Caco-2 (cell line): ENCODE results near the gene BTBD16. TPM values are rescaled to one million over a fixed set of nuclear protein-coding genes. Genes with fewer than 3 reads are reported as not detected.
A peak's percentile ranks its signal among the peaks of the same experiment; 100 is the strongest.

Experiments used
- BruUV-seq: library from RNA; stranded (reverse); fragments of 400-500 nt; replicated peaks from 2 replicates; lab custom pipeline; 2021; lab: Mats Ljungman, UMichigan
- CTCF ChIA-PET: fragments of 300-600 bp; sonication (Branson Sonifier 250); formaldehyde crosslinking; loops from one replicate; lab custom pipeline; 2022; ENCODE audit warnings: antibody characterized with exemption; lab: Charles Lee
- POLR2A ChIA-PET: fragments of 300-600 bp; sonication (Branson Sonifier 250); formaldehyde crosslinking; loops from one replicate; lab custom pipeline; 2022; ENCODE audit warnings: antibody characterized with exemption; lab: Charles Lee
- DNase-seq, 2 experiments: peaks; one replicate each; pipeline versions ENCODE4 v3.0.0 to v3.0.0-alpha.2; 2020 to 2022
- H3K27me3 ChIP-seq: replicated peaks from 2 replicates; pipeline ENCODE4 v1.6.0; 2011; ENCODE audit warnings: low read length; ENCODE audit not compliant: control insufficient read depth, insufficient read depth
- H3K36me3 ChIP-seq: 2 replicates; pipeline ENCODE4 v1.5.1; 2011; ENCODE audit warnings: low read length; ENCODE audit not compliant: control insufficient read depth, insufficient read depth
- H3K4me1 ChIP-seq: fragments of 250-450 bp; sonication (Bioruptor Pico); 2 replicates; pipeline ENCODE4 v1.5.1; 2020; ENCODE audit warnings: mild to moderate bottlenecking
- H3K4me3 ChIP-seq: 2 replicates; pipeline ENCODE4 v1.5.1; 2011; ENCODE audit warnings: low read depth, mild to moderate bottlenecking, control low read depth, low read length
- H3K9me3 ChIP-seq: fragments of 250-450 bp; sonication (Bioruptor Pico); 2 replicates; pipeline ENCODE4 v1.5.1; 2020; ENCODE audit warnings: mild to moderate bottlenecking, moderate library complexity
- H3K27ac Mint-ChIP-seq: one replicate; pipeline ENCODE4 v1.8.0; 2022; ENCODE audit warnings: mixed read lengths; ENCODE audit not compliant: unreplicated experiment
- H3K27me3 Mint-ChIP-seq: one replicate; pipeline ENCODE4 v1.8.0; 2022; ENCODE audit warnings: mixed read lengths; ENCODE audit not compliant: insufficient read depth, unreplicated experiment
- H3K36me3 Mint-ChIP-seq: one replicate; pipeline ENCODE4 v1.8.0; 2022; ENCODE audit warnings: mild to moderate bottlenecking, mixed read lengths; ENCODE audit not compliant: insufficient read depth, unreplicated experiment
- H3K4me1 Mint-ChIP-seq: one replicate; pipeline ENCODE4 v1.8.0; 2022; ENCODE audit warnings: low read depth, mixed read lengths; ENCODE audit not compliant: unreplicated experiment
- H3K4me3 Mint-ChIP-seq: one replicate; pipeline ENCODE4 v1.8.0; 2022; ENCODE audit warnings: mild to moderate bottlenecking, moderate library complexity, mixed read lengths; ENCODE audit not compliant: unreplicated experiment
- H3K9me3 Mint-ChIP-seq: one replicate; pipeline ENCODE4 v1.8.0; 2022; ENCODE audit warnings: mixed read lengths; ENCODE audit not compliant: unreplicated experiment
- intact Hi-C: fragments of 100-400 bp; cut with micrococcal nuclease; formaldehyde crosslinking; loops from one replicate; pipeline ENCODE4 v1.10.0; 2022; ENCODE audit not compliant: unreplicated experiment
- total RNA-seq: library from RNA; stranded (reverse); gene quantifications from 2 replicates; pipeline ENCODE4 v1.2.3, GENCODE V29; 2022
- TF ChIP-seq, protein P1 (sequence below), 2 experiments: fragments of 200-600 bp in 1 of 2; IDR thresholded peaks; 1 replicate in 1 of 2; 2 replicates in 1 of 2; pipeline versions ENCODE4 v1.5.1 to v1.8.0; 2011 to 2022; ENCODE audit warnings: antibody characterized with exemption in 1 of 2, control low read depth in 1 of 2, inconsistent platforms in 1 of 2, low read depth in 1 of 2, low read length in 1 of 2, mild to moderate bottlenecking in 1 of 2, moderate library complexity in 1 of 2; ENCODE audit not compliant: insufficient read depth in 1 of 2, severe bottlenecking in 1 of 2, unreplicated experiment in 1 of 2

BTBD16 gene
- total RNA-seq, 1 experiment from 2014 or later: not detected

DNA sequence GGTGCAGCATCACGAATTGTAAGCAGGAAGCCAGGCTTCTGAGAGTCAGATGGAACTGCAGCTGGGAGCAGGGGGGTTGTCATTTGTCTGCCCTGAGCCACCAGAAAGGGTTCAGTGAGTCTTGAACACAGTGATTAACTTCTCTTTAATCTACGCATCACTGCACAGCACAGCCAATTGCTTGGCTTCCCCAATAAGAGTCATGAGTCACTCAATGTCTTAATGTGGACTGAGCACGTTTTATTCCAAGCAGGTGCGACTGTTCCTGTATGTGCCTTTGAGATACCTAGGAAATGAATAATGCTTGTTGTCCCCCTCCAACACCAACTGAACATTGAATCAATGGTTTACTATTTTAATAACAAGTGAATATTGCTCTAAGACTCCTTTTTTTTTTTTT is 77.4 kb downstream of the BTBD16 start:
- peak overlapping the region; percentile 37 for H3K27ac Mint-ChIP-seq
- Histone ChIP-seq H3K9me3 (peaks cover 20% of the 10 kb centered on the region), H3K36me3 (no peaks in the 10 kb centered on the region), H3K27me3 (no peaks in the 10 kb centered on the region), H3K4me1 (peaks cover 17% of the 10 kb centered on the region), H3K4me3 (no peak overlapping the region)
- DNase-seq: no peak
- intact Hi-C loops: no loop called here
- TF ChIP-seq, protein P1, sequence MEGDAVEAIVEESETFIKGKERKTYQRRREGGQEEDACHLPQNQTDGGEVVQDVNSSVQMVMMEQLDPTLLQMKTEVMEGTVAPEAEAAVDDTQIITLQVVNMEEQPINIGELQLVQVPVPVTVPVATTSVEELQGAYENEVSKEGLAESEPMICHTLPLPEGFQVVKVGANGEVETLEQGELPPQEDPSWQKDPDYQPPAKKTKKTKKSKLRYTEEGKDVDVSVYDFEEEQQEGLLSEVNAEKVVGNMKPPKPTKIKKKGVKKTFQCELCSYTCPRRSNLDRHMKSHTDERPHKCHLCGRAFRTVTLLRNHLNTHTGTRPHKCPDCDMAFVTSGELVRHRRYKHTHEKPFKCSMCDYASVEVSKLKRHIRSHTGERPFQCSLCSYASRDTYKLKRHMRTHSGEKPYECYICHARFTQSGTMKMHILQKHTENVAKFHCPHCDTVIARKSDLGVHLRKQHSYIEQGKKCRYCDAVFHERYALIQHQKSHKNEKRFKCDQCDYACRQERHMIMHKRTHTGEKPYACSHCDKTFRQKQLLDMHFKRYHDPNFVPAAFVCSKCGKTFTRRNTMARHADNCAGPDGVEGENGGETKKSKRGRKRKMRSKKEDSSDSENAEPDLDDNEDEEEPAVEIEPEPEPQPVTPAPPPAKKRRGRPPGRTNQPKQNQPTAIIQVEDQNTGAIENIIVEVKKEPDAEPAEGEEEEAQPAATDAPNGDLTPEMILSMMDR (IDR thresholded peaks at IDR 0.05; ENCODE audit: insufficient read depth in 1 of 2, low read depth in 1 of 2, low read length in 1 of 2, severe bottlenecking in 1 of 2, unreplicated experiment in 1 of 2): no peak
- no TSS peak for BruUV-seq
- no peaks in the 10 kb centered on the region for H3K27me3 Mint-ChIP-seq
- no peaks in the 10 kb centered on the region for H3K36me3 Mint-ChIP-seq
- peaks cover 10% of the 10 kb centered on the region for H3K9me3 Mint-ChIP-seq
- CTCF ChIA-PET: interaction anchor here (0.7 to 1.4 kb wide), 2 partner anchors 26 to 50 kb away, joined by 4 to 5 read pairs; partner anchors contain the start of gene PLEKHA1
- POLR2A ChIA-PET: interaction anchor here (2.0 kb wide), 1 partner anchor 25 kb away, joined by 6 read pairs; the partner anchor contains the start of gene PLEKHA1
- H3K4me3 Mint-ChIP-seq: no peak overlapping the region
- H3K4me1 Mint-ChIP-seq: peaks cover 10% of the 10 kb centered on the region

DNA sequence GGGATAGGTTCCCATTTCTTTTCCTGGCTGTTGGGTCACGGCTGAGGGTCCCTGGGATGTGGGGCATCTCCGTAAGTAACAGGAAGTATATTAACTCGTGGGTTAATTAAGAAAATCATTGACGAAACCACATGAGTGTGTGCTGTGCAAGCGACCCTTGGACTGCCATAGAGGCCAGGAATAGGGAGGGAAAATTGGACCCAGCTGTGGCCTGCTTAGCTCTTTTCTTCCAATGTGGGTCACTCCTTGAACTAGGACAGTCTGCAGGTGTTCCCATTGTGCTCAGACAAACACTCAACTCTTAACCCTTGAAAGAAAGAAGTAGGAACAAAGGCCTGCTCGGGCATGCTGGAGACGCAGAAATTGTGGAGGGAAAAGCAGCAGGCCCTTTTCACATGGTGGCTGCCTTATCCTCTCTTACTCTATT is 77.9 kb downstream of the BTBD16 start:
- CTCF ChIA-PET: interaction anchor here (0.7 to 1.4 kb wide), 2 partner anchors 26 to 50 kb away, joined by 4 to 5 read pairs; partner anchors contain the start of gene PLEKHA1

DNA sequence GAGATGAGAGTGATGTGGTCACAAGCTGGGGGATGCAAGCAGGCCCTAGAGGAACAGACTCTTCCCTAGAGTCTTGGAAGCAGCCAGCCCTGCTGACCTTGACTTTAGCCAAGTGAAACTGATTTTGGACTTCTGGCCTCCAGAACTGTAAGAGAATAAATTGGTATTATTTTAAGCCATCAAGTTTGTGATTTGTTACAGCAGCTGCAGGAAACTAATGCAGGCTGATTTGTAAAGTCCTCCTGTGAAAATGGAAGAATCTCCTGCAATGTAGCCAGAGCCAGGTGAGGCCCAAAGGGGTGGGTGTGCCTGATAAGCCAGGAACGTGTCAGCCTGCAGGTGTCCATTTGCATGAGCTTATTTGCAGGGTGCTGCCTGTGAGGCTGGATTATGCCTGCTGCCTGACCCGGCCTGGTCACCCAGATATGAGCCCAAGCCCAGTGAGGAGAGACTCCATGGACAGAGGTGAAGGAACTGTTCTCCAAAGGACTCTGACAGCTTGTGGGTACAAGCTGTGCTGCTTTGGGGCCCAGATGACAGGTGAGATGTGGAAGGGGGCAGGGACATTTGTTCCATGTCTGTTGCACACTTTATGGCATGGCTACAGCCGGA is 78.8 kb downstream of the BTBD16 start:
- H3K4me1 ChIP-seq: peaks cover 16% of the 10 kb centered on the region
- no peak for DNase-seq
- H3K9me3 ChIP-seq: peaks cover 20% of the 10 kb centered on the region
- Mint-ChIP-seq H3K4me1 (peaks cover 8% of the 10 kb centered on the region), H3K27ac (no peak overlapping the region), H3K36me3 (no peaks in the 10 kb centered on the region), H3K4me3 (no peak overlapping the region), H3K9me3 (peaks cover 10% of the 10 kb centered on the region), H3K27me3 (no peaks in the 10 kb centered on the region)
- TF ChIP-seq, protein P1 (IDR thresholded peaks at IDR 0.05; ENCODE audit: insufficient read depth in 1 of 2, low read depth in 1 of 2, low read length in 1 of 2, severe bottlenecking in 1 of 2, unreplicated experiment in 1 of 2): no peak
- ChIA-PET CTCF (interaction anchor here (1.4 kb wide), 1 partner anchor 51 kb away, joined by 5 read pairs; no protein-coding TSS in a partner anchor), POLR2A (interaction anchor here (0.7 to 2.0 kb wide), 2 partner anchors 24 to 39 kb away, joined by 3 to 6 read pairs; partner anchors contain the start of gene PLEKHA1)
- H3K27me3 ChIP-seq: no peaks in the 10 kb centered on the region
- no peaks in the 10 kb centered on the region for H3K36me3 ChIP-seq
- intact Hi-C loops: no loop called here
- H3K4me3 ChIP-seq: no peak overlapping the region
- BruUV-seq: no TSS peak

More for the DNA sequence above, 77.9 kb downstream of the BTBD16 start:
- POLR2A ChIA-PET: interaction anchor here (2.0 kb wide), 1 partner anchor 25 kb away, joined by 6 read pairs; the partner anchor contains the start of gene PLEKHA1
- Mint-ChIP-seq H3K9me3 (peaks cover 10% of the 10 kb centered on the region), H3K4me3 (no peak overlapping the region), H3K4me1 (peaks cover 14% of the 10 kb centered on the region), H3K36me3 (no peaks in the 10 kb centered on the region), H3K27me3 (no peaks in the 10 kb centered on the region), H3K27ac (peak overlapping the region; percentile 37)
- peak in 1 of 2 experiments; percentile 21 for DNase-seq
- Histone ChIP-seq H3K9me3 (peaks cover 20% of the 10 kb centered on the region), H3K4me1 (peaks cover 17% of the 10 kb centered on the region), H3K27me3 (no peaks in the 10 kb centered on the region), H3K36me3 (no peaks in the 10 kb centered on the region), H3K4me3 (no peak overlapping the region)
- TF ChIP-seq, protein P1 (IDR thresholded peaks at IDR 0.05; ENCODE audit: insufficient read depth in 1 of 2, low read depth in 1 of 2, low read length in 1 of 2, severe bottlenecking in 1 of 2, unreplicated experiment in 1 of 2): no peak
- no TSS peak for BruUV-seq
- intact Hi-C loops: no loop called here
